ENCODE results near the gene PTPRD. TPM values are rescaled to one million over a fixed set of nuclear protein-coding genes. Genes with fewer than 3 reads are reported as not detected.

Gene PTPRD
- total and polyA plus RNA-seq, 2 of the 4 experiments (the other 2 are of a cell fraction): 0.07 to 0.18 TPM

DNA sequence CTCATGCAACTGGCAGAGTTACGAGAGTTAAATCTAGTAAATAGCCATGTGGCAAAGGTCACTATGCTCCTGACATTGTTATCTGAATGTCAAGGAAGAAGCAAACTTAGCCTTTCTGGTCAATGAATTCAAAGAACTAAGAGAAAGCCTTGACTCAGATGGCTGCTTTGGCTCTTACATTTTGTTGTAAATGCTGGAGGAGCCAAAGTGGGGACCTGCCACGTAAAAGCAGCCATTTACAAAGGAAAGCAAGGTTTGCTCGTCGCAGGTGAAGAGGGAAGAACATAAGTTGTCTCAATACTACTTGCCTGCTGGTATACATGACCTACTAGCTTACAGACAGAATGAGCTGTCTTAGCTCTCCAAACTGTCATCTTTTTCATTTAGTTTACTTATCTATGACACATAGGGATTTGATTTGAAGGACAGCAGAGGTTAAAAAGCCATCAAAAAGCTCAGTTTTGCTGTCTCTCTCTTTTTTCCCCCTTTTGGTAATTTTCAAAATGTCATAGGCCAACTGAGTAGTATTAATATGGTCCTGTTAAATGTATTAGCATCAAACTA is 1760.4 kb downstream of the PTPRD start:
- ChIA-PET POLR2A (ENCODE audit: unreplicated experiment) (no interaction called here), CTCF (no interaction called here)
- Histone ChIP-seq H2BK15ac (ENCODE audit: low read depth, low read length) (no peak overlapping the region), H2AK5ac (ENCODE audit: low read depth, low read length) (no peak overlapping the region), H4K8ac (ENCODE audit: low read depth in 2 of 2, low read length in 2 of 2) (no peak overlapping the region), H2AK9ac (replicated peaks; ENCODE audit: low read depth, low read length, poor library complexity) (no peak overlapping the region), H3K4me2 (ENCODE audit: low read depth, low read length) (no peak overlapping the region), H2BK20ac (ENCODE audit: low read depth, low read length) (no peak overlapping the region), H3K4me1 (ENCODE audit: control insufficient read depth, insufficient read depth, low read length) (no peaks in the 10 kb centered on the region), H3K56ac (ENCODE audit: extremely low read depth, insufficient read depth, low read length) (no peak overlapping the region), H3K9me3 (ENCODE audit: control insufficient read depth, insufficient read depth, low read length) (no peaks in the 10 kb centered on the region), H2BK5ac (ENCODE audit: low read depth, low read length, poor library complexity, severe bottlenecking) (no peak overlapping the region), H3K23ac (ENCODE audit: low read depth, low read length) (no peak overlapping the region), H2AFZ (replicated peaks; ENCODE audit: low read length, poor library complexity) (no peak overlapping the region), H3K36me3 (ENCODE audit: control insufficient read depth, insufficient read depth, low read length) (no peaks in the 10 kb centered on the region), H3K27me3 (ENCODE audit: control insufficient read depth, insufficient read depth, low read length) (peaks cover 6% of the 10 kb centered on the region; the same call in 1 of the 2 replicates), H3K27ac (ENCODE audit: insufficient read depth, low read length) (no peak overlapping the region), H4K20me1 (ENCODE audit: insufficient read depth, low read length) (no peaks in the 10 kb centered on the region), H4K91ac (ENCODE audit: insufficient read depth, low read depth, low read length) (no peak overlapping the region), H3K4ac (ENCODE audit: low read depth, low read length) (no peak overlapping the region), H3K18ac (ENCODE audit: low read depth, low read length) (no peak overlapping the region), H3K4me3 (ENCODE audit: insufficient read depth, low read depth, low read length) (no peak overlapping the region), H3K9me1 (ENCODE audit: insufficient read depth, low read length) (no peaks in the 10 kb centered on the region), H2BK120ac (ENCODE audit: low read depth, low read length) (no peak overlapping the region), H4K5ac (ENCODE audit: low read depth, low read length) (no peak overlapping the region), H3K14ac (replicated peaks; ENCODE audit: low read depth, low read length) (no peak overlapping the region), H3K79me1 (ENCODE audit: low read depth in 1 of 2, low read length in 2 of 2) (no peaks in the 10 kb centered on the region), H3K9ac (ENCODE audit: low read depth, low read length) (no peak overlapping the region)
- ATAC-seq (ENCODE audit: low read depth): no peak
- no CpG with 5 or more reads among the region's 4 CpGs for WGBS, 2 experiments (ENCODE audit: extremely low coverage in 2 of 2, insufficient read length in 1 of 2)
- intact Hi-C loops (cut with micrococcal nuclease): loop anchor here (10.0 kb wide), 1 partner anchor 368 kb away; no protein-coding TSS in a partner anchor
- TF ChIP-seq, protein P1, sequence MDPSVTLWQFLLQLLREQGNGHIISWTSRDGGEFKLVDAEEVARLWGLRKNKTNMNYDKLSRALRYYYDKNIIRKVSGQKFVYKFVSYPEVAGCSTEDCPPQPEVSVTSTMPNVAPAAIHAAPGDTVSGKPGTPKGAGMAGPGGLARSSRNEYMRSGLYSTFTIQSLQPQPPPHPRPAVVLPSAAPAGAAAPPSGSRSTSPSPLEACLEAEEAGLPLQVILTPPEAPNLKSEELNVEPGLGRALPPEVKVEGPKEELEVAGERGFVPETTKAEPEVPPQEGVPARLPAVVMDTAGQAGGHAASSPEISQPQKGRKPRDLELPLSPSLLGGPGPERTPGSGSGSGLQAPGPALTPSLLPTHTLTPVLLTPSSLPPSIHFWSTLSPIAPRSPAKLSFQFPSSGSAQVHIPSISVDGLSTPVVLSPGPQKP (IDR thresholded peaks at IDR 0.05; ENCODE audit: borderline replicate concordance, low read depth, low read length): no peak
- TF ChIP-seq RAD21 (IDR thresholded peaks at IDR 0.05; ENCODE audit: low read length): no peak
- no peak for TF ChIP-seq MAZ (IDR thresholded peaks at IDR 0.05; ENCODE audit: borderline replicate concordance, low read depth, low read length)
- no peak for TF ChIP-seq SMC3 (IDR thresholded peaks at IDR 0.05; ENCODE audit: low read depth, low read length)
- no peak for TF ChIP-seq CHD1 (IDR thresholded peaks at IDR 0.05; ENCODE audit: low read depth, low read length)
- no peak for TF ChIP-seq USF2 (IDR thresholded peaks at IDR 0.05; ENCODE audit: low read depth, low read length)
- TF ChIP-seq FOS (IDR thresholded peaks at IDR 0.05; ENCODE audit: low read depth, low read length): no peak
- TF ChIP-seq MXI1 (IDR thresholded peaks at IDR 0.05; ENCODE audit: borderline replicate concordance, low read depth, low read length): no peak
- TF ChIP-seq BHLHE40 (IDR thresholded peaks at IDR 0.05; ENCODE audit: low read depth, low read length): no peak
- no peak for TF ChIP-seq RCOR1 (IDR thresholded peaks at IDR 0.05; ENCODE audit: insufficient replicate concordance, low read length)
- TF ChIP-seq, protein P2, sequence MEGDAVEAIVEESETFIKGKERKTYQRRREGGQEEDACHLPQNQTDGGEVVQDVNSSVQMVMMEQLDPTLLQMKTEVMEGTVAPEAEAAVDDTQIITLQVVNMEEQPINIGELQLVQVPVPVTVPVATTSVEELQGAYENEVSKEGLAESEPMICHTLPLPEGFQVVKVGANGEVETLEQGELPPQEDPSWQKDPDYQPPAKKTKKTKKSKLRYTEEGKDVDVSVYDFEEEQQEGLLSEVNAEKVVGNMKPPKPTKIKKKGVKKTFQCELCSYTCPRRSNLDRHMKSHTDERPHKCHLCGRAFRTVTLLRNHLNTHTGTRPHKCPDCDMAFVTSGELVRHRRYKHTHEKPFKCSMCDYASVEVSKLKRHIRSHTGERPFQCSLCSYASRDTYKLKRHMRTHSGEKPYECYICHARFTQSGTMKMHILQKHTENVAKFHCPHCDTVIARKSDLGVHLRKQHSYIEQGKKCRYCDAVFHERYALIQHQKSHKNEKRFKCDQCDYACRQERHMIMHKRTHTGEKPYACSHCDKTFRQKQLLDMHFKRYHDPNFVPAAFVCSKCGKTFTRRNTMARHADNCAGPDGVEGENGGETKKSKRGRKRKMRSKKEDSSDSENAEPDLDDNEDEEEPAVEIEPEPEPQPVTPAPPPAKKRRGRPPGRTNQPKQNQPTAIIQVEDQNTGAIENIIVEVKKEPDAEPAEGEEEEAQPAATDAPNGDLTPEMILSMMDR (conservative IDR thresholded peaks at IDR 0.05; ENCODE audit: low read depth, low read length): no peak
- TF ChIP-seq NFE2L2 (IDR thresholded peaks at IDR 0.05; ENCODE audit: low read depth, low read length): no peak
- TF ChIP-seq RFX5 (IDR thresholded peaks at IDR 0.05; ENCODE audit: low read depth, low read length): no peak
- no peak for TF ChIP-seq POLR2A (IDR thresholded peaks at IDR 0.05; ENCODE audit: low read depth, low read length)
- no peak for TF ChIP-seq CEBPB (IDR thresholded peaks at IDR 0.05; ENCODE audit: low read depth, low read length)
- in situ Hi-C loops (cut with MboI; ENCODE audit: low sequenced_read_pairs): no loop called here
- dilution Hi-C loops (cut with HindIII; ENCODE audit: low sequenced_read_pairs, unreplicated experiment): no loop called here
- no TSS peak for BruUV-seq (replicated peaks)
- no peak for DNase-seq
